HepG2 (cell line): ENCODE data around the gene NUCB1. TPM values are rescaled to one million over a fixed set of nuclear protein-coding genes. Genes with fewer than 3 reads are reported as not detected.

ENCODE experiments used
- ATAC-seq: fragments of 200-7000 bp; cut with Tn5 transposase; 3 replicates; pipeline ENCODE4 v1.9.1; 2020; ENCODE audit warnings: mild to moderate bottlenecking, moderate library complexity
- BruUV-seq: library from RNA; stranded (reverse); fragments of 400-500 nt; replicated peaks from 2 replicates; lab custom pipeline; 2021; lab: Mats Ljungman, UMichigan
- CTCF ChIA-PET: fragments of 300-600 bp; formaldehyde crosslinking; extraction: SDS; loops from one replicate; lab custom pipeline; 2021; ENCODE audit warnings: low total read pairs, inconsistent platforms, low intra/inter-chr PET ratio; lab: Yijun Ruan, JAX
- POLR2A ChIA-PET: fragments of 350-600 bp; sonication (Branson Sonifier 250); formaldehyde crosslinking; loops from one replicate; lab custom pipeline; 2020; ENCODE audit warnings: antibody characterized with exemption, inconsistent platforms; lab: Yijun Ruan, JAX
- DNase-seq: peaks from one replicate; pipeline ENCODE4 v3.0.0-alpha.2; 2015; ENCODE audit warnings: low spot score
- FAIRE-seq: peaks from 3 replicates; lab custom pipeline; 2011; peaks lifted over from hg19 to GRCh38; lab: Jason Lieb, UNC
- H2AFZ ChIP-seq: one replicate; pipeline ENCODE4 v1.6.1; 2011; ENCODE audit warnings: low read length, inconsistent platforms
- H3K27ac ChIP-seq: fragments of 300-600 bp; 3 replicates; pipeline ENCODE4 v1.8.0; 2011; ENCODE audit warnings: mixed run types, mild to moderate bottlenecking, mixed read lengths, low read length, inconsistent platforms; ENCODE audit not compliant: insufficient read depth; ENCODE audit errors: extremely low read length
- H3K27me3 ChIP-seq, 2 experiments: fragments of 200-600 bp in 1 of 2; 2 replicates in 1 of 2; 3 replicates in 1 of 2; pipeline versions ENCODE4 v1.6.0 to v1.8.0; 2011; ENCODE audit warnings: low read length in 2 of 2, mild to moderate bottlenecking in 2 of 2, moderate library complexity in 2 of 2, inconsistent platforms in 1 of 2; ENCODE audit not compliant: insufficient read depth in 2 of 2, control insufficient read depth in 1 of 2
- H3K36me3 ChIP-seq, 2 experiments: fragments of 200-600 bp in 1 of 2; replicated peaks in 1 of 2; 2 replicates in 1 of 2; 3 replicates in 1 of 2; pipeline versions ENCODE4 v1.5.1 to v1.8.0; 2011; ENCODE audit warnings: low read length in 2 of 2, inconsistent platforms in 1 of 2; ENCODE audit not compliant: insufficient read depth in 2 of 2, control insufficient read depth in 1 of 2
- H3K4me1 ChIP-seq: 2 replicates; pipeline ENCODE4 v1.5.1; 2012; ENCODE audit warnings: low read length, inconsistent platforms; ENCODE audit not compliant: insufficient read depth
- H3K4me2 ChIP-seq: 2 replicates; pipeline ENCODE4 v1.6.0; 2011; ENCODE audit warnings: low read depth, low read length, inconsistent platforms
- H3K4me3 ChIP-seq, 3 experiments: fragments of 200-600 bp in 1 of 3; sonication (generic), shearing (Covaris generic) in 1 of 3; replicated peaks in 1 of 3; 2 replicates each; pipeline ENCODE4 v1.5.1; 2011 to 2016; ENCODE audit warnings: low read length in 3 of 3, inconsistent platforms in 2 of 3, low read depth in 2 of 3, mild to moderate bottlenecking in 2 of 3, control low read depth in 1 of 3, mixed read lengths in 1 of 3; ENCODE audit not compliant: insufficient read depth in 1 of 3
- H3K79me2 ChIP-seq: one replicate; pipeline ENCODE4 v1.6.1; 2011; ENCODE audit warnings: low read length, inconsistent platforms; ENCODE audit not compliant: insufficient read depth
- H3K9ac ChIP-seq: 2 replicates; pipeline ENCODE4 v1.6.0; 2011; ENCODE audit warnings: mild to moderate bottlenecking, low read depth, low read length, inconsistent platforms; ENCODE audit not compliant: insufficient read depth
- H3K9me3 ChIP-seq: 2 replicates; pipeline ENCODE4 v1.5.1; 2012; ENCODE audit warnings: mild to moderate bottlenecking, low read length
- H4K20me1 ChIP-seq: 2 replicates; pipeline ENCODE4 v1.6.0; 2011; ENCODE audit warnings: inconsistent platforms, mild to moderate bottlenecking, low read length, moderate library complexity; ENCODE audit not compliant: insufficient read depth
- AGO1 ChIP-seq: fragments of 200-400 bp; formaldehyde crosslinking; IDR thresholded peaks from 2 replicates; pipeline ENCODE4 v1.6.1; 2017; ENCODE audit warnings: mild to moderate bottlenecking, low read depth, low read length, moderate library complexity; ENCODE audit not compliant: poor library complexity, severe bottlenecking
- SKI ChIP-seq: fragments of 450-650 bp; IDR thresholded peaks from one replicate; pipeline ENCODE4 v1.6.1; 2018; ENCODE audit warnings: mild to moderate bottlenecking; ENCODE audit not compliant: partially characterized antibody
- THAP11 ChIP-seq: IDR thresholded peaks from 2 replicates; pipeline ENCODE4 v1.6.1; 2016; ENCODE audit warnings: missing biosample characterization, missing genetic modification reagents
- ZNF121 ChIP-seq: sonication (generic); formaldehyde crosslinking; IDR thresholded peaks from 2 replicates; pipeline ENCODE4 v1.5.0; 2020; ENCODE audit warnings: mild to moderate bottlenecking, missing genetic modification reagents
- ZNF136 ChIP-seq: sonication (generic); formaldehyde crosslinking; IDR thresholded peaks from 2 replicates; pipeline ENCODE4 v1.8.1; 2022; ENCODE audit warnings: low read depth, mild to moderate bottlenecking, moderate library complexity, missing genetic modification reagents
- ZNF317 ChIP-seq: sonication (generic); formaldehyde crosslinking; IDR thresholded peaks from 2 replicates; pipeline ENCODE4 v1.5.0; 2020; ENCODE audit warnings: mild to moderate bottlenecking, missing genetic modification reagents
- ZNF33B ChIP-seq: sonication (generic); formaldehyde crosslinking; IDR thresholded peaks from 2 replicates; pipeline ENCODE4 v1.5.1; 2020; ENCODE audit warnings: mild to moderate bottlenecking, missing genetic modification reagents
- ZNF749 ChIP-seq: sonication (generic); formaldehyde crosslinking; IDR thresholded peaks from 2 replicates; pipeline ENCODE4 v1.8.0; 2022; ENCODE audit warnings: mild to moderate bottlenecking, missing genetic modification reagents, moderate library complexity, borderline replicate concordance
- WGBS: methylation state at CpG from one replicate; pipeline ENCODE4 v1.1.6; 2017; ENCODE audit warnings: low lambda C conversion rate; 5-methylcytosine and 5-hydroxymethylcytosine counted together
- in situ Hi-C: cut with HindIII; loops from 2 replicates; pipeline ENCODE4 v1.10.0; 2017; ENCODE audit warnings: low pct_unique_long_range_greater_than_20kb; ENCODE audit not compliant: extremely low pct_ligation_motif_present
- intact Hi-C: fragments of 100-400 bp; cut with micrococcal nuclease; formaldehyde crosslinking; loops from one replicate; pipeline ENCODE4 v1.10.0; 2022; ENCODE audit not compliant: unreplicated experiment
- polyA plus RNA-seq, 8 experiments: library from polyadenylated mRNA; depleted of rRNA in 3 of 8; stranded (reverse) in 7 of 8; unstranded in 1 of 8; fragments of >200 nt; fragmentation: Illumina TruSeq in 4 of 8; extraction: Trizol in 4 of 8; gene quantifications; 2 replicates each; pipeline versions ENCODE4 v1.2.1 to v1.2.3, GENCODE V29; 2011 to 2016; ENCODE audit warnings: low read depth in 4 of 8, missing spikeins in 1 of 8, mixed read lengths in 1 of 8; ENCODE audit not compliant: insufficient read depth in 1 of 8
- total RNA-seq, 5 experiments: library from RNA; depleted of rRNA; stranded (reverse); fragments of >200 nt; fragmentation: Illumina TruSeq; extraction: Trizol; gene quantifications; 2 replicates each; pipeline ENCODE4 v1.2.3, GENCODE V29; 2016; ENCODE audit warnings: low read depth in 1 of 5
- TF ChIP-seq, protein P1 (sequence below): sonication (generic); formaldehyde crosslinking; IDR thresholded peaks from 2 replicates; pipeline ENCODE4; 2020; ENCODE audit warnings: missing genetic modification reagents, mild to moderate bottlenecking, borderline replicate concordance

The NUCB1 gene
- total and polyA plus RNA-seq, 2 of the 13 experiments (the other 11 are each of a cell fraction or from before 2014, with no cell fraction given) = 82.3 to 106 TPM

DNA sequence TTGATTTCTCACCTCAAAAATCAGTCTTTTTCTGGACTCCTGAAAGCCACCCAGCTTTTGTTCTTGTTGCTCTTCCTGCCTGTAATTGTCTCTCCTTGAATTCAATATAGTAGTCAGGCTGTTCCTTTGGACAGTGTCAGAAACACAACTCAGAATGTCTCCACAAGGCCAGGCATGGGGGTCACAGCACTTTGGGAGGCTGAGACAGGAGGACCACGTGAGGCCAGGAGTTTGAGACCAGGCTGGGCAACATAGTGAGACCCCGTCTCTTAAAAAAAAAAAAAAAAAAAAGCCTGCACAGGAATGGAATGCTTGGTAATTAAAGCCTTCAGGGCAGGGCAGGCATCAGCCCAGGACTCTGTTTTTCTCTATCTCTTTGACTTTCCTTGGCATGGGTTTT, 45.7 kb downstream of the NUCB1 start:
- ChIA-PET CTCF (no interaction called here), POLR2A (interaction anchor here (1.4 kb wide), 1 partner anchor 74 kb away, joined by 4 read pairs; the partner anchor contains the start of gene PPP1R15A)
- no peak for TF ChIP-seq ZNF749 (CRISPR knock-in tag)
- TF ChIP-seq AGO1 = no peak
- no peak for TF ChIP-seq ZNF317 (CRISPR knock-in tag)
- 0 out of 2 replicates have a peak, but pooled peaks have one; percentile 23 for TF ChIP-seq ZNF121 (CRISPR knock-in tag)
- no peak for TF ChIP-seq ZNF136
- no peak for TF ChIP-seq ZNF33B (CRISPR knock-in tag)
- TF ChIP-seq SKI = no peak
- Histone ChIP-seq H3K9ac (no peak overlapping the region), H3K4me1 (peaks cover 54% of the 10 kb centered on the region), H3K27ac (no peak overlapping the region), H2AFZ (no peak overlapping the region), H3K4me2 (no peak overlapping the region), H4K20me1 (no peaks in the 10 kb centered on the region), H3K79me2 (no peaks in the 10 kb centered on the region), H3K27me3 (no peaks in the 10 kb centered on the region), H3K4me3 (peak overlapping the region in 1 of 3 experiments; percentile 24; a peak in 1 of 6 replicates), H3K36me3 (no peaks in the 10 kb centered on the region), H3K9me3 (peaks cover 5% of the 10 kb centered on the region; the same call in 1 of the 2 replicates)
- intact Hi-C loops (loop anchor here (1.0 kb wide), 1 partner anchor 22 kb away; no protein-coding TSS in a partner anchor), in situ Hi-C loops (no loop called here)
- DNase-seq (no peak), ATAC-seq (no peak), FAIRE-seq (no peak)
- BruUV-seq = no TSS peak
- WGBS = 65% methylated on average over 2 of the region's 2 CpGs

DNA sequence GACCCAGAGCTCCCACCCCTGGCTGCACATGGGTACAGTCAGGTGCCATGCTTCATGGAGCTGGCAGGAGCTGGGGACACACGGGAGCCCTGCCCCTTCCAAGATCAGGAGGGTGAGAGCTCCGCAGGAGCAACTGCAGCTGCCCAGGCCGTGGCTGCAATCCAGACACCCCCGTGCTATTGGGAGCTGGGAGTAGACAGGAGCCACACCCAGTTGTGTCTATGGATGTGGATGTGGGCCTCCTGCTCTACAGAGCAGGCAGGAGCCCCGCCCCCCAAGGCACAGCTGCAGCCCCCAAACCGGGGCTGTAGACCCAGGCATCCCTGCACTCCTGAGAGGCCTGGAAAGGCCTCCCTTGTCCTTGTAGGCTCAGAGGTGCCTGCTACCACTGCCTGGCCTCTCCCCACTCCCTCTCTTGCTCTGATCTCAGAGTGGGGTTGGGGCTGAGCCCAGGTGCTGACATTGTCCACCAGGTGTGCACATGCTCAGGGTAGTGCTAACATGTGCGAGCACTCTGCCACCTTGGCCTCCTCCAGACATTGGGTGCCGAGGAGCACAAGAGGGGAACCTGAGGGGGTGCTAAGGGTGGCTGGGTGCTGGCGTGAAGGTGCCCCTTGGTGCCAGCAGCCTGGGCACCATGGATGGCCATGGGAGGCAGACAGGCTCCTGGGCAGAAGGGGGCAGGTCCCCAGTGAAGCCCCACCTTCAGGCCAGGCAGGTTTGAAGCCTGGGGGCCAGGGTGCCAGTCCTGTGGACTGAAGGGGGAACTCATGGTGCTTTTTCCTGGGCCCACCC, 46.5 kb downstream of the NUCB1 start:
- H3K27me3 ChIP-seq = no peaks in the 10 kb centered on the region
- no peaks in the 10 kb centered on the region for H3K36me3 ChIP-seq
- ATAC-seq (peak; percentile 58), FAIRE-seq (no peak), DNase-seq (no peak)
- peak overlapping the region in 1 of 3 experiments; percentile 24; a peak in 1 of 6 replicates for H3K4me3 ChIP-seq
- no peaks in the 10 kb centered on the region for H4K20me1 ChIP-seq
- H3K4me1 ChIP-seq = peaks cover 63% of the 10 kb centered on the region
- no CpG with 5 or more reads among the region's 9 CpGs for WGBS
- H3K79me2 ChIP-seq = no peaks in the 10 kb centered on the region
- ChIA-PET CTCF (no interaction called here), POLR2A (interaction anchor here (0.9 to 1.7 kb wide), 4 partner anchors 8 to 75 kb away, joined by 4 to 6 read pairs (median 4); partner anchors contain the start of gene PPP1R15A)
- intact Hi-C loops (loop anchor here (1.0 kb wide), 1 partner anchor 22 kb away; no protein-coding TSS in a partner anchor), in situ Hi-C loops (no loop called here)
- H3K9me3 ChIP-seq = no peaks in the 10 kb centered on the region
- H3K27ac ChIP-seq = no peak overlapping the region
- BruUV-seq = no TSS peak
- no peak overlapping the region for H2AFZ ChIP-seq
- no peak overlapping the region for H3K9ac ChIP-seq
- peak overlapping the region; percentile 36 for H3K4me2 ChIP-seq
- TF ChIP-seq THAP11 (CRISPR knock-in tag) = peak; percentile 18; the same call in 1 of the 2 replicates
- TF ChIP-seq, protein P1, sequence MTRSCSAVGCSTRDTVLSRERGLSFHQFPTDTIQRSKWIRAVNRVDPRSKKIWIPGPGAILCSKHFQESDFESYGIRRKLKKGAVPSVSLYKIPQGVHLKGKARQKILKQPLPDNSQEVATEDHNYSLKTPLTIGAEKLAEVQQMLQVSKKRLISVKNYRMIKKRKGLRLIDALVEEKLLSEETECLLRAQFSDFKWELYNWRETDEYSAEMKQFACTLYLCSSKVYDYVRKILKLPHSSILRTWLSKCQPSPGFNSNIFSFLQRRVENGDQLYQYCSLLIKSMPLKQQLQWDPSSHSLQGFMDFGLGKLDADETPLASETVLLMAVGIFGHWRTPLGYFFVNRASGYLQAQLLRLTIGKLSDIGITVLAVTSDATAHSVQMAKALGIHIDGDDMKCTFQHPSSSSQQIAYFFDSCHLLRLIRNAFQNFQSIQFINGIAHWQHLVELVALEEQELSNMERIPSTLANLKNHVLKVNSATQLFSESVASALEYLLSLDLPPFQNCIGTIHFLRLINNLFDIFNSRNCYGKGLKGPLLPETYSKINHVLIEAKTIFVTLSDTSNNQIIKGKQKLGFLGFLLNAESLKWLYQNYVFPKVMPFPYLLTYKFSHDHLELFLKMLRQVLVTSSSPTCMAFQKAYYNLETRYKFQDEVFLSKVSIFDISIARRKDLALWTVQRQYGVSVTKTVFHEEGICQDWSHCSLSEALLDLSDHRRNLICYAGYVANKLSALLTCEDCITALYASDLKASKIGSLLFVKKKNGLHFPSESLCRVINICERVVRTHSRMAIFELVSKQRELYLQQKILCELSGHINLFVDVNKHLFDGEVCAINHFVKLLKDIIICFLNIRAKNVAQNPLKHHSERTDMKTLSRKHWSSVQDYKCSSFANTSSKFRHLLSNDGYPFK = peak; percentile 31; the same call in 1 of the 2 replicates
